GM19467 (cell line): ENCODE data around the gene CLEC17A.
A peak's percentile ranks its signal among the peaks of the same experiment; 100 is the strongest.
"Not testable (repeated sequence)": the region's sequence is repeated elsewhere in the genome, so short reads cannot be mapped to it uniquely, and the experiment has no call there.

ENCODE experiments used
- ATAC-seq: cut with Tn5 transposase; IDR thresholded peaks from one replicate; pipeline ENCODE4 v1.9.1; 2021; ENCODE audit warnings: mild to moderate bottlenecking, moderate library complexity; ENCODE audit not compliant: unreplicated experiment

Gene CLEC17A

GRCh38 chr19:14577264-14577663 lies 5.6 kb upstream of the CLEC17A start:
- ATAC-seq = no peak

- no peak for ATAC-seq
These were observed 4.9 kb upstream of the CLEC17A start for GRCh38 chr19:14577885-14578427.

GRCh38 chr19:14580623-14581237 lies 2.2 kb upstream of the CLEC17A start:
- no peak for ATAC-seq

- not testable (repeated sequence) for ATAC-seq
These were observed 1.5 kb downstream of the CLEC17A start for GRCh38 chr19:14584372-14584771.

GRCh38 chr19:14585187-14585586 lies 2.3 kb downstream of the CLEC17A start:
- peak; percentile 55 for ATAC-seq

- not testable (repeated sequence) for ATAC-seq
These were observed 6.5 kb downstream of the CLEC17A start for GRCh38 chr19:14589433-14589832.

- no peak for ATAC-seq
These were observed 12.7 kb downstream of the CLEC17A start for GRCh38 chr19:14595558-14595957.

- ATAC-seq = no peak
These were observed 16.8 kb downstream of the CLEC17A start for GRCh38 chr19:14599548-14600147.

GRCh38 chr19:14603990-14604387 lies 21.1 kb downstream of the CLEC17A start:
- ATAC-seq = peak; percentile 73

- no peak for ATAC-seq
These were observed 23.7 kb downstream of the CLEC17A start for GRCh38 chr19:14606627-14607026.

- ATAC-seq = no peak
These were observed 28.2 kb downstream of the CLEC17A start for GRCh38 chr19:14611051-14611450.

- ATAC-seq = not testable (repeated sequence)
These were observed 29.4 kb downstream of the CLEC17A start for GRCh38 chr19:14612242-14612641.

GRCh38 chr19:14612657-14613056 lies 29.8 kb downstream of the CLEC17A start:
- ATAC-seq = no peak

GRCh38 chr19:14613399-14614098 lies 30.7 kb downstream of the CLEC17A start:
- ATAC-seq = not testable (repeated sequence)

GRCh38 chr19:14614099-14614412 lies 31.2 kb downstream of the CLEC17A start:
- no peak for ATAC-seq

- ATAC-seq = no peak
These were observed 32.7 kb downstream of the CLEC17A start for GRCh38 chr19:14615623-14616022.

GRCh38 chr19:14616407-14616806 lies 33.5 kb downstream of the CLEC17A start:
- no peak for ATAC-seq

GRCh38 chr19:14619404-14619803 lies 36.5 kb downstream of the CLEC17A start:
- no peak for ATAC-seq

GRCh38 chr19:14624491-14624890 lies 41.6 kb downstream of the CLEC17A start:
- not testable (repeated sequence) for ATAC-seq

- ATAC-seq = no peak
These were observed 46.7 kb downstream of the CLEC17A start for GRCh38 chr19:14629557-14629956.

GRCh38 chr19:14632286-14632685 lies 49.4 kb downstream of the CLEC17A start:
- no peak for ATAC-seq
